MM.1S (cell line): Measurements from ENCODE around the gene HEXIM2.

Experiments used
- DNase-seq: peaks from one replicate; pipeline ENCODE4 v3.0.0-alpha.2; 2015
- H2AFZ ChIP-seq: fragments of 300-600 bp; sonication (generic); 2 replicates; pipeline ENCODE4 v1.6.0; 2016; ENCODE audit warnings: antibody characterized with exemption, low read length
- H3F3A ChIP-seq: fragments of 300-600 bp; sonication (generic); 2 replicates; pipeline ENCODE4 v1.6.1; 2016; ENCODE audit warnings: mild to moderate bottlenecking, antibody characterized with exemption, low read length, moderate library complexity, mixed read lengths; ENCODE audit not compliant: insufficient read depth
- H3K27ac ChIP-seq: fragments of 300-600 bp; sonication (generic); 2 replicates; pipeline ENCODE4 v1.5.1; 2016; ENCODE audit warnings: mild to moderate bottlenecking, low read length
- H3K27me3 ChIP-seq: fragments of 300-600 bp; sonication (generic); replicated peaks from 2 replicates; pipeline ENCODE4 v1.6.0; 2016; ENCODE audit warnings: low read length; ENCODE audit not compliant: insufficient read depth
- H3K36me3 ChIP-seq: fragments of 300-600 bp; sonication (generic); replicated peaks from 2 replicates; pipeline ENCODE4 v1.6.1; 2016; ENCODE audit warnings: mild to moderate bottlenecking, low read length, mixed read lengths; ENCODE audit not compliant: insufficient read depth
- H3K4me1 ChIP-seq: fragments of 300-600 bp; sonication (generic); 2 replicates; pipeline ENCODE4 v1.6.1; 2016; ENCODE audit warnings: low read length, mixed read lengths
- H3K4me2 ChIP-seq: fragments of 300-600 bp; sonication (generic); 2 replicates; pipeline ENCODE4 v1.6.0; 2016; ENCODE audit warnings: low read depth, low read length
- H3K4me3 ChIP-seq: fragments of 300-600 bp; sonication (generic); 2 replicates; pipeline ENCODE4 v1.5.1; 2016; ENCODE audit warnings: low read length, mixed read lengths
- H3K79me2 ChIP-seq: fragments of 300-600 bp; sonication (generic); 2 replicates; pipeline ENCODE4 v1.6.1; 2016; ENCODE audit warnings: mixed run types, low read length, mixed read lengths
- H3K9ac ChIP-seq: fragments of 300-600 bp; sonication (generic); 2 replicates; pipeline ENCODE4 v1.6.1; 2016; ENCODE audit warnings: low read length, mixed read lengths
- H3K9me2 ChIP-seq: fragments of 300-600 bp; sonication (generic); replicated peaks from 2 replicates; pipeline ENCODE4 v1.6.1; 2016; ENCODE audit warnings: mild to moderate bottlenecking, low read length, mixed read lengths; ENCODE audit not compliant: insufficient read depth
- H3K9me3 ChIP-seq: fragments of 300-600 bp; sonication (generic); replicated peaks from 2 replicates; pipeline ENCODE4 v1.6.1; 2016; ENCODE audit warnings: mild to moderate bottlenecking, low read length, mixed read lengths; ENCODE audit not compliant: insufficient read depth
- H4K20me1 ChIP-seq: fragments of 300-600 bp; sonication (generic); 2 replicates; pipeline ENCODE4 v1.6.1; 2016; ENCODE audit warnings: mild to moderate bottlenecking, low read length, moderate library complexity, mixed read lengths; ENCODE audit not compliant: insufficient read depth
- EZH2 ChIP-seq: fragments of 300-600 bp; sonication (generic); optimal IDR thresholded peaks from 2 replicates; pipeline ENCODE3; 2017; ENCODE audit warnings: low read depth, mild to moderate bottlenecking, antibody characterized with exemption, low read length, mixed read lengths
- EZH2phosphoT487 ChIP-seq: fragments of 300-600 bp; sonication (generic); IDR thresholded peaks from 2 replicates; pipeline ENCODE4 v1.6.1; 2018; ENCODE audit warnings: antibody characterized with exemption, low read length
- TF ChIP-seq, protein P1 (sequence below): fragments of 300-600 bp; sonication (generic); IDR thresholded peaks from 2 replicates; pipeline ENCODE4 v1.5.1; 2016; ENCODE audit warnings: antibody characterized with exemption, low read length, mixed read lengths

The HEXIM2 gene

DNA sequence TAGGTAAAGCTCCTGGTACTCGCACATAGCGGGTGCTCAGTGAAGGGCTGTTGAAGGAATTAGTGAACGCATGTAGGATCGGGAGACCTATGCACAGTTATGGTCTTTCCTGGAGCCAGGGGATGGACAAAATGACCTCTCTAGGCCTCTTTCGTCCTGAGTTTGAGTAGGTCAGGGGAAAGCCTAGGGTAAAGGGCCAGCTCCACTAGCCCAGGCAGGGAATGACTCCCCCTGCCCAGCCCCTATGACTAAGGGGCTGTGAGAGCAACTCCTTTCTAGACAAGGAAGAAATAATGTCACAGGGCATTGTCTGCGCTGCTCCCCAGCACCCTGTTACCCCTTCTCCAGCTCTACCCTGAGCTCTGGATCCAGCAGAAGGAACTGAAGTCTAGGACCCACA is 35.4 kb downstream of the HEXIM2 start:
- Histone ChIP-seq H2AFZ (no peak overlapping the region), H3K4me3 (no peak overlapping the region)

DNA sequence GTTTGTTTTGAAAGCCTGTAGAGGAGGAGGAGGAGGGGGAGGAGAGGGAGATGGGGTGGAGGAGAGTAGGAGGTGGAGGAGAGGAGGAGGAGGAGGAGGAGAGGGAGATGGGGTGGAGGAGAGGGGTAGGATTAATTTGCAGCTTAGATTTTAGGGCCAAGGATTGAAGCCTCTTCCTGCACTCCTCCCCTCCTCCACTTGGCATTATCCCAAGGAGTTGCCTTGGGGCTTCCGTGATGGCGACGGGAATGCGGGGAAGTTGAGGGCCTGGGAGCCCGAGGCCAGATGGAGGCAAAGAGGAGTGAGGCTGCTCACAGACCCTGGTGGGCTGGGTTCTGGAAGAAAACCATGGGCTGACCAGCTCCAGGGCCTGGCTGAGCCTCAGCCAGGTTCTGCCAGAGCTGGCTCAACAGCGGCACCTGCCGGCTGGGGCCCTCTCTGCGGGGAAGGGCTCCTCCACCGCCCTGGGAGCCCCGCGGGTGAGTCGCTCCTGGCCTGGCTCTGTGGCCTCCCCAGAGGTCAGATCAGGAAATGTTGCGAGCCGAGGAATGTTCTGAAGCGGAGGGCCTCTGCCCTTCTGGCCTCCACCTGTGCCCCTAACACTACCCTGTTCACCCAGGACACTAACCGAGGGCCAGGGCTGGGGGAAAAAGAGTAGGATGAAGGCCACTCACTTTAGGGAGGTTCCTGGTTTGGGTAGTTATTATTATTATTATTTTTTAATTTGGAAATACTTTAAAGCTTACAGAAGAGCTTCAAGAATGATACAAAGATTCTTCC is 36.1 kb downstream of the HEXIM2 start:
- no peaks in the 10 kb centered on the region for H3K9me2 ChIP-seq
- H3K27me3 ChIP-seq: no peaks in the 10 kb centered on the region
- H3K4me2 ChIP-seq: no peak overlapping the region
- peaks cover 3% of the 10 kb centered on the region; the same call in 1 of the 2 replicates for H3F3A ChIP-seq
- H3K9me3 ChIP-seq: no peaks in the 10 kb centered on the region
- H3K36me3 ChIP-seq: no peaks in the 10 kb centered on the region
- TF ChIP-seq, protein P1, sequence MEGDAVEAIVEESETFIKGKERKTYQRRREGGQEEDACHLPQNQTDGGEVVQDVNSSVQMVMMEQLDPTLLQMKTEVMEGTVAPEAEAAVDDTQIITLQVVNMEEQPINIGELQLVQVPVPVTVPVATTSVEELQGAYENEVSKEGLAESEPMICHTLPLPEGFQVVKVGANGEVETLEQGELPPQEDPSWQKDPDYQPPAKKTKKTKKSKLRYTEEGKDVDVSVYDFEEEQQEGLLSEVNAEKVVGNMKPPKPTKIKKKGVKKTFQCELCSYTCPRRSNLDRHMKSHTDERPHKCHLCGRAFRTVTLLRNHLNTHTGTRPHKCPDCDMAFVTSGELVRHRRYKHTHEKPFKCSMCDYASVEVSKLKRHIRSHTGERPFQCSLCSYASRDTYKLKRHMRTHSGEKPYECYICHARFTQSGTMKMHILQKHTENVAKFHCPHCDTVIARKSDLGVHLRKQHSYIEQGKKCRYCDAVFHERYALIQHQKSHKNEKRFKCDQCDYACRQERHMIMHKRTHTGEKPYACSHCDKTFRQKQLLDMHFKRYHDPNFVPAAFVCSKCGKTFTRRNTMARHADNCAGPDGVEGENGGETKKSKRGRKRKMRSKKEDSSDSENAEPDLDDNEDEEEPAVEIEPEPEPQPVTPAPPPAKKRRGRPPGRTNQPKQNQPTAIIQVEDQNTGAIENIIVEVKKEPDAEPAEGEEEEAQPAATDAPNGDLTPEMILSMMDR: peak; percentile 99
- no peak for TF ChIP-seq EZH2
- H2AFZ ChIP-seq: peak overlapping the region; percentile 46; the same call in 1 of the 2 replicates
- no peak overlapping the region for H3K4me3 ChIP-seq
- H3K9ac ChIP-seq: no peak overlapping the region
- no peaks in the 10 kb centered on the region for H3K4me1 ChIP-seq
- no peaks in the 10 kb centered on the region for H4K20me1 ChIP-seq
- peak; percentile 88 for DNase-seq
- no peak overlapping the region for H3K27ac ChIP-seq
- no peaks in the 10 kb centered on the region for H3K79me2 ChIP-seq

More for the DNA sequence above, 35.4 kb downstream of the HEXIM2 start:
- Histone ChIP-seq H3K79me2 (no peaks in the 10 kb centered on the region), H3K9me3 (no peaks in the 10 kb centered on the region), H3K4me2 (no peak overlapping the region), H3K36me3 (no peaks in the 10 kb centered on the region), H3K27me3 (no peaks in the 10 kb centered on the region), H4K20me1 (no peaks in the 10 kb centered on the region), H3K27ac (no peak overlapping the region), H3K4me1 (no peaks in the 10 kb centered on the region), H3K9me2 (no peaks in the 10 kb centered on the region), H3F3A (peaks cover 3% of the 10 kb centered on the region; the same call in 1 of the 2 replicates), H3K9ac (no peak overlapping the region)
- TF ChIP-seq EZH2phosphoT487 (no peak), EZH2 (no peak)
- TF ChIP-seq, protein P1: no peak
- DNase-seq: no peak

DNA sequence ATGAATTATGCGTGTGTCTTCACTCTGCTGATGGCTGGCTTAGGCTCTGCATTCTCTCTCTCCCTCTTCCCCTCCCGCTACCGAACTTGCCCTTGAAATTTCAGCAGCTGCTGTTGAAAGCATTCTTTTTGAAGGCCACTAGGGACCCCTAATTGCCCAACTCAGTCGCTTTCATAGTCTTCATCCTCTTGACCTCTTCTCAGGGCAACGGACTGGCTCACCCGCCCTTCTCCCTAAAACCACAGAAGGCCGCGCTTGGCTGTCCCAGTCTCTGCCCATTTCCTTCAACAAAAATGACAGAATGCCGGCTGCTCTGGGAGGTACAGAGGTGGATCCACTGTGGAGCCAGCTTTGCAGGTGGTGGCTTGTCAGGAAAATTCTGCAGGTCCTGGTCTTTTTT is 39.0 kb downstream of the HEXIM2 start:
- Histone ChIP-seq H3K79me2 (no peaks in the 10 kb centered on the region), H3K9me3 (no peaks in the 10 kb centered on the region), H3K9ac (no peak overlapping the region), H3F3A (peaks cover 3% of the 10 kb centered on the region; the same call in 1 of the 2 replicates), H3K4me3 (no peak overlapping the region), H2AFZ (no peak overlapping the region), H3K4me2 (no peak overlapping the region), H3K36me3 (no peaks in the 10 kb centered on the region), H4K20me1 (no peaks in the 10 kb centered on the region), H3K9me2 (no peaks in the 10 kb centered on the region), H3K4me1 (no peaks in the 10 kb centered on the region), H3K27me3 (no peaks in the 10 kb centered on the region), H3K27ac (no peak overlapping the region)
- no peak for DNase-seq
- TF ChIP-seq, protein P1: no peak
- no peak for TF ChIP-seq EZH2phosphoT487
- TF ChIP-seq EZH2: no peak
